Astrocyte (in vitro differentiated cells and primary cell): ENCODE measurements around the gene CREB1. TPM values are rescaled to one million over a fixed set of nuclear protein-coding genes. Genes with fewer than 3 reads are reported as not detected.
A peak's percentile ranks its signal among the peaks of the same experiment; 100 is the strongest.

Source experiments
- DNase-seq: peaks from one replicate; pipeline ENCODE4 v3.0.0-alpha.2; 2010; ENCODE audit warnings: low read depth
- FAIRE-seq: peaks from 2 replicates; lab custom pipeline; 2011; peaks lifted over from hg19 to GRCh38; lab: Jason Lieb, UNC
- H2AFZ ChIP-seq: 2 replicates; pipeline ENCODE4 v1.6.0; 2012; ENCODE audit warnings: low read depth, low read length, inconsistent platforms
- H3K27ac ChIP-seq: 2 replicates; pipeline ENCODE4 v1.5.1; 2011; ENCODE audit warnings: low read depth, low read length, inconsistent platforms
- H3K27me3 ChIP-seq: 2 replicates; pipeline ENCODE4 v1.6.0; 2011; ENCODE audit warnings: low read length, inconsistent platforms; ENCODE audit not compliant: insufficient read depth
- H3K36me3 ChIP-seq: 2 replicates; pipeline ENCODE4 v1.5.1; 2011; ENCODE audit warnings: low read length, inconsistent platforms; ENCODE audit not compliant: insufficient read depth
- H3K4me1 ChIP-seq: 2 replicates; pipeline ENCODE4 v1.5.1; 2011; ENCODE audit warnings: low read length, inconsistent platforms; ENCODE audit not compliant: insufficient read depth
- H3K4me2 ChIP-seq: 2 replicates; pipeline ENCODE4 v1.6.0; 2012; ENCODE audit warnings: low read length, inconsistent platforms
- H3K4me3 ChIP-seq: 2 replicates; pipeline ENCODE4 v1.5.1; 2011; ENCODE audit warnings: low read depth, mild to moderate bottlenecking, low read length, inconsistent platforms; ENCODE audit not compliant: insufficient read depth
- H3K79me2 ChIP-seq: 2 replicates; pipeline ENCODE4 v1.6.0; 2012; ENCODE audit warnings: mild to moderate bottlenecking, low read length, inconsistent platforms; ENCODE audit not compliant: insufficient read depth
- H3K9ac ChIP-seq: 2 replicates; pipeline ENCODE4 v1.6.0; 2012; ENCODE audit warnings: mild to moderate bottlenecking, low read length, inconsistent platforms
- H3K9me3 ChIP-seq: 2 replicates; pipeline ENCODE4 v1.5.1; 2012; ENCODE audit warnings: low read depth, mild to moderate bottlenecking, low read length, inconsistent platforms; ENCODE audit not compliant: insufficient read depth
- H4K20me1 ChIP-seq: 2 replicates; pipeline ENCODE4 v1.6.0; 2012; ENCODE audit warnings: low read length, inconsistent platforms; ENCODE audit not compliant: insufficient read depth
- H3K27ac Mint-ChIP-seq: one replicate; pipeline ENCODE4 v1.8.0; 2021; ENCODE audit warnings: mild to moderate bottlenecking, mixed read lengths; ENCODE audit not compliant: unreplicated experiment
- H3K27me3 Mint-ChIP-seq: one replicate; pipeline ENCODE4 v1.8.0; 2021; ENCODE audit warnings: low read depth, mixed read lengths; ENCODE audit not compliant: unreplicated experiment
- H3K36me3 Mint-ChIP-seq: one replicate; pipeline ENCODE4 v1.8.0; 2021; ENCODE audit warnings: low read depth, mixed read lengths; ENCODE audit not compliant: unreplicated experiment
- H3K4me1 Mint-ChIP-seq: one replicate; pipeline ENCODE4 v1.8.0; 2021; ENCODE audit warnings: low read depth, mixed read lengths; ENCODE audit not compliant: unreplicated experiment
- H3K4me3 Mint-ChIP-seq: one replicate; pipeline ENCODE4 v1.8.0; 2021; ENCODE audit warnings: mild to moderate bottlenecking, moderate library complexity, mixed read lengths; ENCODE audit not compliant: unreplicated experiment
- H3K9me3 Mint-ChIP-seq: one replicate; pipeline ENCODE4 v1.8.0; 2021; ENCODE audit warnings: mild to moderate bottlenecking, mixed read lengths; ENCODE audit not compliant: unreplicated experiment
- CTCF ChIP-seq: IDR thresholded peaks from 2 replicates; pipeline ENCODE4 v1.5.1; 2011; ENCODE audit warnings: low read depth, mild to moderate bottlenecking, inconsistent platforms, low read length, moderate library complexity; ENCODE audit not compliant: insufficient read depth
- EZH2 ChIP-seq: IDR thresholded peaks from 2 replicates; pipeline ENCODE4 v1.6.1; 2012; ENCODE audit warnings: mild to moderate bottlenecking, low read length, inconsistent platforms; ENCODE audit not compliant: insufficient read depth
- total RNA-seq: library from RNA; stranded (reverse); gene quantifications from 2 replicates; pipeline ENCODE4 v1.2.1, GENCODE V29; 2021

Gene CREB1
- total RNA-seq, 1 donor from 2014 or later, result 63.3 TPM

GRCh38 chr2:207629553-207629952, 99.8 kb downstream of the CREB1 start:
- Histone ChIP-seq H3K9me3 (no peaks in the 10 kb centered on the region), H3K4me1 (peaks cover 16% of the 10 kb centered on the region), H4K20me1 (no peaks in the 10 kb centered on the region), H2AFZ (no peak overlapping the region), H3K27me3 (no peaks in the 10 kb centered on the region), H3K4me3 (no peak overlapping the region), H3K79me2 (no peaks in the 10 kb centered on the region), H3K36me3 (no peaks in the 10 kb centered on the region), H3K4me2 (no peak overlapping the region), H3K27ac (no peak overlapping the region), H3K9ac (no peak overlapping the region)
- no peaks in the 10 kb centered on the region for H3K36me3 Mint-ChIP-seq
- DNase-seq (no peak), FAIRE-seq (no peak)
- no peak overlapping the region for H3K4me3 Mint-ChIP-seq
- peaks cover 12% of the 10 kb centered on the region for H3K4me1 Mint-ChIP-seq
- no peaks in the 10 kb centered on the region for H3K9me3 Mint-ChIP-seq
- H3K27me3 Mint-ChIP-seq, result peaks cover 3% of the 10 kb centered on the region
- TF ChIP-seq CTCF (no peak), EZH2 (no peak)
- no peak overlapping the region for H3K27ac Mint-ChIP-seq

- TF ChIP-seq CTCF (no peak), EZH2 (no peak)
- no peaks in the 10 kb centered on the region for H3K9me3 ChIP-seq
- H3K36me3 ChIP-seq, result no peaks in the 10 kb centered on the region
- H3K9ac ChIP-seq, result no peak overlapping the region
- H3K4me1 ChIP-seq, result peaks cover 16% of the 10 kb centered on the region
- Mint-ChIP-seq H3K27ac (no peak overlapping the region), H3K36me3 (no peaks in the 10 kb centered on the region), H3K27me3 (peaks cover 3% of the 10 kb centered on the region), H3K4me3 (no peak overlapping the region), H3K4me1 (peaks cover 17% of the 10 kb centered on the region), H3K9me3 (no peaks in the 10 kb centered on the region)
- DNase-seq, result no peak
- H3K4me2 ChIP-seq, result no peak overlapping the region
- H2AFZ ChIP-seq, result no peak overlapping the region
- H3K79me2 ChIP-seq, result no peaks in the 10 kb centered on the region
- H3K27ac ChIP-seq, result no peak overlapping the region
- FAIRE-seq, result no peak
- H4K20me1 ChIP-seq, result no peaks in the 10 kb centered on the region
- H3K4me3 ChIP-seq, result no peak overlapping the region
- no peaks in the 10 kb centered on the region for H3K27me3 ChIP-seq
Measured at GRCh38 chr2:207630491-207630890, 100.7 kb downstream of the CREB1 start.

- no peak for TF ChIP-seq CTCF
- TF ChIP-seq EZH2, result no peak
- Mint-ChIP-seq H3K9me3 (no peaks in the 10 kb centered on the region), H3K27ac (peak overlapping the region; percentile 27), H3K36me3 (no peaks in the 10 kb centered on the region), H3K4me3 (peak overlapping the region; percentile 43), H3K4me1 (peaks cover 17% of the 10 kb centered on the region), H3K27me3 (peaks cover 3% of the 10 kb centered on the region)
- Histone ChIP-seq H3K79me2 (no peaks in the 10 kb centered on the region), H4K20me1 (no peaks in the 10 kb centered on the region), H3K27ac (no peak overlapping the region), H3K4me3 (no peak overlapping the region), H3K4me1 (peaks cover 9% of the 10 kb centered on the region), H3K4me2 (no peak overlapping the region), H3K36me3 (no peaks in the 10 kb centered on the region), H3K27me3 (no peaks in the 10 kb centered on the region), H2AFZ (no peak overlapping the region), H3K9ac (no peak overlapping the region), H3K9me3 (no peaks in the 10 kb centered on the region)
- DNase-seq (peak; percentile 48), FAIRE-seq (no peak)
Measured at GRCh38 chr2:207632575-207633493, 103.1 kb downstream of the CREB1 start.
